GM18870 (cell line): Measurements from ENCODE around the gene OPCML.

Experiments used
- ATAC-seq: cut with Tn5 transposase; IDR thresholded peaks from one replicate; pipeline ENCODE4 v1.9.1; 2021; ENCODE audit warnings: moderate library complexity; ENCODE audit not compliant: unreplicated experiment

The OPCML gene

DNA sequence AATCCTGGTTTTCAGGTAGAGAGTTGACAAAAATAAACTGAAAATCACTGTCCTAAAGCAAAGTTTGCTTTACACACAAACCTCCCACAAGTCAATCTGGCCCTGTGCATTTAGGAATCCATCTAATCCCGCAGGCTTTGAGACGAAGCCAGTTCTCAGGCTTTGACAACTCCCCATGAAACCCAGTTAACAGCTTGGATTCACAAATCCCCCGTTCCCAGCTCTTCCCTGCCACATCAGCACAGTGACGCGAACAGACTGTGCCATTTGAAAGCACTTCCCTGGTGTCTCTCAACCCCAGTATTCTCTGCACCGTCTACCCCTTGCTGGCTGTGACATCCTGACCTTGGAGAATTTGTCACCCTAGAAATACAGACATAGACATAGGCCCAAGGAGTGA lies 117.8 kb downstream of the OPCML start:
- no peak for ATAC-seq

DNA sequence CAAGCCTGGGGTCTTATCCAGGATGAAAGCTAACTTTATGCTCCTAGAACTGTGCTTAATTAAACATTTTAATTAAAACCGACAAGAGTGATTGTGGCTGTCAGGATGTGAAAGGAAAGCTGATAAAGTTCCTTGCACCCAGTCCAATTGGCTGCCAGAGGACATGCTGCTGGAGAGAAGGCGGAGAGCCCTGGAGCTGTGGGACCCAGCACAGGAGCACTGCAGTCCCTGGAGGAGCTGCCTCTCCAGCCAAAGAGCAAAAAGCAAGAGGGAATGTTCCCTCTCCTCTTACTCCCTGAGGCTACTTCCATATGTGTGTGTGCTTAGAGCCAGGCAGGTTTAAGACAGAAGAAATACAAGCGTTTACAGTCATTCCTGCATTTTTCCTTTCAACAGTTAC lies 118.6 kb downstream of the OPCML start:
- ATAC-seq: no peak

DNA sequence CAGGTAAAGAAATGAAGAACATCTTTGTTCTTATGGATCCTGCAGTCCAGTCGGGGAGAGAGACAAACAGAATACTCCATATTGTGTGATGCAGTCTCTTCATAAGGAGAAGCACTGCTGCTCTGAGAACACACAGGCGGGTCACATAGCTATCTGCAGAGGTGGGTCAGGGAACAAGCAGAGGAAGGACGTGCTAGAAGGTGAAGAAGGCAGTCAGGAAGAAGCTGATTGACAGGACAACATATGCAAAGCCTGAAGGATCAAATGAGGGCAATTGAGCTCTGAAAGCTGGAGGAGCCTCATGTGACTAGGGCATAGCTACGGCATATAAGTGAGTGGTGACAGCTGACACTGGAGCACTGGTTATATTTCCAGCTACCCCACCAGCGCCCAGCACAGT lies 122.5 kb downstream of the OPCML start:
- no peak for ATAC-seq

DNA sequence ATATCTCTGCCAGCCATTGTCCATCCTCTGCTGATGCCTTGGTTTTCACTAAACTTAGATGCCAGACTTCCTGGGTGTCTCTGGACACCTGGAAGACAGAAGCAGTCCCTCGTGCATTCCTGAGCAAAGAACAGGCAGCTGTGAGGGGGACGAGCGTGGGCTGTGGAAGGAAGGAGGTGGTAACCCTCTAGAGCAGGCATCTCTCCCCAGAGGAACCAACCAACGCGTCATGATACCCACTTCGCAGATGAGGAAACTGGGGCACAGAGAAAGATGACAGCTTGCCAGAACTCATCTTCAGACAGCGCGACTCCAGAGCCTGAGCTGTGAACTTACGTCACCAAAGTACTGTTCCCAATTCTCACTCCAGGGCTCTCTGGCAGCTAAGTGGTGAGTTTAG lies 123.4 kb downstream of the OPCML start:
- ATAC-seq: no peak

DNA sequence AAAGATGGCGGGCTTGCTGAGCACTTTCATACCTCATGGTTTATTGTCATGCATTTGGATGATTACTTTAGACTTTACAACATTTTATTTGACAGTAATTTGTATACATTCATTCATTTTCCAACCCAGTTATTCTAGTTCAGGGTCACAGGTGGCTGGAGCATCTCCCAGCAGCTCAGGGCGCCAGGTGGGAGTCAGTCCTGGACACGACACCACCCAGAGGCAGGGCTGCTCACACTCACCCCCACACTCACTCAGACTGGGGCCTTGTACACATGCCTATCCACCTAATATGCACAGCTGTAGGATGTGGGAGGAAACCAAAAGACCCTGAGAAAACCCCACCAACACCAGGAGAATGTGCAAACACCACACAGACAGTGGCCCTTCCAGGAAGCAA lies 123.9 kb downstream of the OPCML start:
- no peak for ATAC-seq

DNA sequence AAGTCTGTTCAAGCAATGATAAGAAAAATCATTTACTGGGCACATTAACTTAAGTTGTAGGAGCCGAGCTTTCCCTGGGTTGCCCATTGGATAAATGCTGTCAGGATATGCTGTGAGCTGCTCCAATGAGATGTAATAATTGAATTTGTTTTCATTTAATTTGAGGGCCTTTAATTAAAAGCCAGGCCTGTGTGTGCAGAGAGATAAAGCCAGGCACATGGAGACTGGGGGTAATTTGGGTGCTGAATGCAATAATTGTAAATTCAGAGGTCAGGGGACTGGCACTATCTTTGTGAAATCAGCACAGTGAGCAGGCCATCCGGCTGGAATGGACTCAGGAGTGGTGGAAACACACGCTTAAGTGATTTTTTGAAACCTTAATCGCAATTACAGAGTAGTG lies 125.8 kb downstream of the OPCML start:
- no peak for ATAC-seq

DNA sequence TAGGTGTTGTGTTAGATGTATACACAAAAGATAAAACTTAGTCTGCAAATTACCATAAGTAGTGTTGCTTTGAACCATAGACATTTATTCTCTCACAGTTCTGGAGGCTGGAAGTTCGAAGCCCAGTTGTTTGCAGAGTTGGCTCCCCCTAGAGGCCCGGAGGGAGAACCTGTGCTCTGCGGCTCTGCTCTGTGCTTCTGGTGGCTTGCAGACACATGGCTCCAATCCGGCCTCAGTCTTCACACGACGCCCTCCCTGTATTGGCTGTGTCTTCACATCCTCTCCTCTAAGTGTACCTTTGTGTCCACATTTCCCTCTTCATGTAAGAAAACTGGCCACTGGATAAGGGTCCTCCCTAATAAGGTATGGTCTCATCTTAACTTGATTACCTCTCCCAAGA lies 128.4 kb downstream of the OPCML start:
- no peak for ATAC-seq

DNA sequence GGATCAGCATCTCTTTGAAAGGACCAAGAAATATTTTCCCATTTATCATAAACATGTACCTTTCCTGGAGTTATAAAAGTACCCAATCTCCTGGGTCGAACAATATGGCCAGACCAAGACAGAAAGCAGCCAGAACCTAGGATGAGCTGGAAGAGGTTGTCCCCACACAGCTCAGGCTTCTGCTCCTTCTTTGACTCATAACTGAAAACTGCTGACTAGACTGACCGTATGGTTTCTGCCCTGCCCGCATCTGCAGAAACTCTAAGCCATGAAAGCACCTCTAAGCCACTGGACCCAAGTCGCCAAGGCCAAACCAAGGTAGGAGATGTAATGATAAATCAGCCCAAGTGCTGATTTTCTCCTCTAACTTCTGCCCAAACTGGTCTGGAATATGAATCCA lies 129.8 kb downstream of the OPCML start:
- no peak for ATAC-seq

DNA sequence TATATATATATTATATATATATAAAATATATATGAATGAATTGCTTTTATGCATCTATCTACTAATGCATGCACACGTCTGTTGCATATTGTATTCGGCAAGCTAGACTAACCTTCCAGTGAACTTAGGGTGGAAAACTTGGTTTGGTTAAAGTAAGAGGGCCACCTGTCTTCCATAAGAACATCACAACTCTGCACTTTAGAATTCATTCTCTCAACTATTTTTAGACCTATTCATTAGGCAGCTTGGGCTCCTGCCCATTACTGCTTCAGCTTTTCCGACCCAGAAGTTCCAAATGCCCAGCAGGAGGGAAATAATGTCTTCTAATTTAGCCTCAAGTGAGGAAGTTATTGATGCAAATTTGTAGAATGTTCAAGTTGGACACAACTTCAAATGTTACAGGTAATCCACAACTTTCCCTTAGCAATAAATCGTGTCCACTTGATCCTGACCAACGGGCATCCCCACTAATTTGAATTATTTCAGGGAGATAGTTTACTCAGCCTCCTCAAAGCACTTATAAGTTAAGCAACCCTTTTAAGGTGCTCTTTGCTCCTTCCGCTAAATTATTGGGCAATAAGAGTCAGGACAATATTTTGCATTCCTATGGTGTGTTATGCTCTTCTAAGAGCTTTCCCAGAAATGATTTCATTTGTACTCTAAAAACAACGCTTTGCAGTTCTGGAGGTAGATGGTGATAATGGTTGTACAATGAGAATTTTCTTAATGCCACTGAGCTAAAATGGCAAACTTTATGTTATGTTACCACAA lies 132.3 kb downstream of the OPCML start:
- no peak for ATAC-seq

DNA sequence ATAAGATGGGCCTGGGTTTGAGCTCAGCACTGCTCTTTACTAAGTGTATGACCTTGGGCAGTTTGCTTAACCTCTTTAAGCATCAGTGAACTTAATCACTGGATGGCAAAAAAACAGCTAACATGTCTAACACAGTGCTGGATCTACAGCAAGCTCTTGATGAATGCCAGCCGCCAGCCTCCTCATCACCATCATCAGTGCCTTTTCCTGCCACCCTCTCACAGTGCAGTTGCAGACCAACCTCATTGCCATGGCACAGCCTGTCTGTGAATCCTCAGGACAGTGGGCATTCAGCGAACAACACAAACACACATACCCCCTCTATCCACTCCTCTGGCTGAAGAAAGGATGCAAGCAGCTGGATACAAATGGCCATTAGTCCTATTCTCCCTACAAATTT lies 133.0 kb downstream of the OPCML start:
- no peak for ATAC-seq

DNA sequence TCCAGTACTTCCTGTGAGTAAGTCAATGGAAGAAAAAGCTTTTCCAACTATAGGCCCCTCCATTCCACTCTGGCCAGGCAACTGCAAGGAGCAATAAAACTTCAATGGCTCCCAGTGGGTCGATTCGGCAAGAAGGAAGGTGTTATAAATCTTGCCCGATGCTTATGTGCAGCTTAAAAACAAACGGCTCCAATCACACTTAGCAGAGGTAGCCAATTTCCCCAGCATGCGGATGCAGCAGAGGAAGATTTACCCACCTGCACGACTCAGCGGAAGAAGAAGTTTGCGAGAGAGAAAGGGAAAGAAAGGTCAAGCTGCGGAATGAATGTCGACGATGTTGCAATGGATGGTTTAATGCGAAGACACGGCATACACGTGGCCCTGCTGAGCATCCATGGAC lies 141.5 kb downstream of the OPCML start:
- no peak for ATAC-seq

DNA sequence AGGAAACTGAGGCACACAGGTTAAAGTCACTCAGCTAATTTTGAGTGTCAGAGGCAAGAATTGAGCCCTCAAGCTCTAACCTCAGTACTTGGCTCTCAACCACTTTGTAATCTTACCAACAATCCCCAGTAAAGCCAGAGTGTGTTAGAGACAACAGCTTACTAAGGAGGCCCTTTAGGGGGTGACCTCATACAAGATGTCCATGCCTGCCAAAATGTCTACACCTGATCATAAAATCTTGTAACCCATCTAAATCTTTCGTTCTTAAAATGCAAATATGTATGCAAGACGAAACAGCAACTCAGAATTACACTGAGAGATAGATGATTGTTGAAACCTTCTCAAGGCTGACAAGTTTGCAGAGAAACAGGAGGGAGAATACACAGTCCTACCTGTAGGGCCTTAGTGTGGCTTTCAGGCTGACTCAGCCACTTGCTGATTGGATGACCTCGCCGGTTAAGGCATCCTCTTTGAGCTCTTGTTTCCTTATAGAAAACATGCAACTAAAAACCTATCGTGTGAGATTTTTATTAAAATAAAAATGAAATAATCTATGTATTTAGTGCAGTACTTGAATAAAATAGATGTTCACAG lies 143.2 kb downstream of the OPCML start:
- ATAC-seq: no peak

DNA sequence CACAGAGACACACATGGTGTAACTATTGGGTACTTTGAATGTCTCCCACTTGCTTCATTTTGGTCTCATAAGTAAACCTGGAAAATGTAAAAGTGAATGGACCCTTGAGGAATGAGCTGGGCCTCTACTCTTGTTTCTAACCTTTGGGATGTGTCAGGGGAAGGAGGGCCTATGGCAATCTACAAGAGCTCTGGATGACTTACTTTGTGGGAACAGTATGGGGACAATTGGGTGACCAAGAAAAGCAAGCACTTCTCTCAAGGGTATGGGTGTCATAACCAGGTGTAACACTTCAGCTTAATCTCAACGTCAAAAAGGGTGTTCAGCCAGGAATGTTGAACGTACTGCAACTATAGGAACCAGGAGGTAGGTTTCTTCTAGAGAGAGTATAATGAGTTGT lies 144.0 kb downstream of the OPCML start:
- no peak for ATAC-seq

DNA sequence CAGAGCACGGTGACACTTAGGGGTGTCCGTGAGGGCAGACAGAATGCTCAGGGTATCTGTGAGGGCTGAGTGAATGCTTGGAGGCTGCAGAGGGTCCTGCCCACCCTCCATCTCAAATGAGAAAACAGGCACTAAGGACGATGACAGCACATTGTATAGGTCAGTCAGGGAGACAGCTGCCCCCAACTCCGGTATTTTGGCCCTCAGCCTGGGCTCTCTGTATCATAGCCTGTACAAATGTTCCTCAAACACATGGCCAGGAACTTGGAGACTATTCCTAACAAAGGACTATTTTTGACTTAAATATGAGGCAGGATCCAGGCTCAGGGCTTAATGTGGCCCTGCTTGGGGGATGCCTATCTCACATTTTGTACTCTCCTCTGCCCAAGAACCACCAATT lies 145.4 kb downstream of the OPCML start:
- no peak for ATAC-seq

DNA sequence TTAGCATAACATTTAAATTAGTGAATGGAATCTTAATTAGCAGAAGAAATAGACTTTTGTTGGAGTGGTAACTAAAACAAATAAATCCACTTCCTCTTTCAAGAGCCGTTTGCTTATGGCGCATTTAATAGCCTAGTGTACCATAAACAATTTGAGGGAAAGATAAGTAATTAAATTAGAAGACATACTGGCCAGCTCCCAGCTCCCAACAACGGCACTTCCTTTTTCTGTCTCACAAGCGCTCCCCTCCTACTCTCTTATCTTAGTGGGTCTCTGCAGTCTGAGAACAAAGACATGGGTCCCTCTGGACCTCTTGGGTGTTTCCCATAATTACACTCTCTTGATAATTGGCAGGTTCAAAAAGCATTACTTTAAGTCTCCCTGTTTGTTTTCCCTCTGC lies 146.0 kb downstream of the OPCML start:
- no peak for ATAC-seq

DNA sequence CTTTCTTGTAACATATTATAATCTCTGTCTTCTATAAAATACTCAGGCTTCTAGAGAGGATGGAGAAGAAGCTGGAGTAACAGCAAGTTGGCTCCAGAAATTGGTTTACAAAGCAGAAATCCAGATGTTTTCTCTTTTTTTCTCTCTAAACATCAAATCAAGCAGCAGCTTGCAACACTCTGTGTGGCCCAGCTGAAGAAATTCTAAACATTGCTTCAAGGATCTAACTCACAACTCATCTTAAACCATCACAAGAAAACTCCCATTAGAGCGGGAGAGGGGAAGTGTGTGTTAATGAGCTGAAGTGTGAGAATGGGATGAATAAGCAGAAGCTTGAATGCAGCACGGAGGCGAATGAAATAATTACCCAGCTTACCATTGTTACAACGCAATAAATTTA lies 146.5 kb downstream of the OPCML start:
- ATAC-seq: no peak

DNA sequence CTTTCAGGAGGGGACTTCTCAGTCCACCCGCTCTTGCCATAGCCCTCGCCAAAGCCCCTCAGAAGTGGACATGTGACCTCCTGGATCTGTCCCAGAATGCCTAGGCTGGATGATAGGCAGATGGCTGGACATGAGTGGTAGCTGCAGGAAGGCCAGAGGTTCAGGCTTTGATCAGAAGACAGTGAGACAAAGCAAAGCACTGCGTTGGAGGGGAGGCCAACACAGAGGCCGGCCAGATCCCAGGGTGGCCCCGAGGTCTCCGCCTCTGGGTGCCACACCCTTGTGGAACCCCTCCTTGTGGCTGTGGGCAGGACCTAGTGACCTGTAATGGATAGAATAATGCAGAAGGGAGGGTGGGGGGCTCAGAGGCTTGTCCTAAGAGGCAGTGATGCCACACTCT lies 147.6 kb downstream of the OPCML start:
- no peak for ATAC-seq

DNA sequence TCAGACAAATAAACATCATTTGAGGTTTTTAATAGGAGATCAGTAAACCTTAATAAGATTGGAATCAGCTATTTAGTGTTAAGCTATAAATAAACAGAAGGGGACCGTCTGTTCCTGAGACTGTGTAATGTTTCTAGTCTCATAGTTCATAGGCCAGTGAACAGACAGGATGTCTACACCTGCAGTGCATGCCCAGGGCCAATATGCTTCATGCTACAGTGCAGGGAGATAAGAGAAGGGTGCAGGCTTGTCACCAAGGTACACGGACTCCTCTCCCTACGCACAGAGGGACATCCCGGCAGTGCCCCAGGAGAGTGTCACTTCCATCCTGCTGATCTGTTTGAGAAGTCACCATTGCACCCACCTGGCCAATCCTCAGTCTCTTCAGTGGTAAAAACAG lies 148.6 kb downstream of the OPCML start:
- ATAC-seq: no peak

DNA sequence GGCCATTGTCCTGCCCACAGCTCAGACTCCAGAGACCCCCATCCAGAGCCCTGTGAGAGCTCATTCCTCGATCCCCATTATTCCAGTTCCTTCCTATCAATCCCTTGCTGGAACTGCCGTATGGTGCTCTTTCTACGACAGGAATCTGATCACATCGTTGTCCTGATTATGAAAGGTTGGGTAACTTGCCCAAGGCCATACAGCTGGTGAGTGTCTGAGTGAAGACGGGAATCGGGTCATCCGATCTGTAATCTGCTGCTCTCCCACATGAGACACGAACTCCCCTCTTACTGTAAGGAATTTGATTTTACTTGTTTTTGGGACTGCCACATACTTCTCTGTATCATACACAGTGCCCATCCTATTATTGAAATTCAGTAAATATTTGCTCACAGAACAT lies 149.1 kb downstream of the OPCML start:
- no peak for ATAC-seq

DNA sequence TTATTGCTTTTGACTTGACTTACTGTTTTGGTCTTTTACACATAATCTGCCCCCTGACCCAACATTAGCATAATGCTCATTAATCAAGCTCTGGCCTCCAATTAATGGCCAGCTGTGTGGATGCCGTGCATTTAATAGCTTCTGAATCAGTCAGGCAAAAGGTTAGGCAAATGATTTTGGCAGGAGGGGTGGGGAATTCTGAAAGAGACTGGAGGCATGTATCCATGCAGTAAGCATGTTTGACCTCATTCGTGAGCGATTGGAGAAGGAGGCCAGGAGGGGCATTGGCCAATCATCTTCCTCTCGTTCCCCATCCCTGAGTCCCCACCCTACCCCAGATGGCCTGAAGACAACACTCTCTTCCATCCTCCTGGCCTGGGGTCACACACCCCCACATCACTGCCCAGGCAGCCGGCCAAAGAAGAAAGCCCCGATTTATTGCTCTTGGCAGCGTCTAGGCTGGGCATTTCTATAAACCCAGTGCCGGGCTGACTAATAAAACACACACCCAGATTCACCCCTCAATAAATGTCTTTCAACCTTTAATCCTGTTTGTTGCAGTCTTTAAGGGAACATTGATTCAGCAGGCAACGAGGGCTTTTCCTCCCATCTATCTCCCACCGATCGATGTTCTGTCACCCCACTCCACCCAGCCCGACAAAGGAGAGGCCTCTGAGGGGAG lies 150.0 kb downstream of the OPCML start:
- ATAC-seq: no peak

DNA sequence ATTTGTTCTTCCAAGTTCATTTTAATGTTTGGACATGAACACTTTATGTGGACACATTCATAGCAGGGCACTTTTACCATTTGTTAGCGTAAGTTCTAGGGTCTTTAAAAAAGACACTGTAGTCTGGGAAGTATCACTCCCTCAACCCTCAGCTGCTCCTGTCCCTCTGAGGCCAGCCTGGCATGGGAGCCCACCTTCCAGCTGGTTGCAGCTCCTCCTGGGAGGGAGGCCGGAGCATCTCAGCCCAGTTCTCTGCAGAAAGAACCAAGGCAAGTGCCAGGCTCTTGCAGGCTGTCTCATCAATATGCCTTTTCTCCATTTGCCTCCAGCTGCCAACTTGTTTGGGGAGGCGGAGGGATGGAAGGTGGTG lies 150.6 kb downstream of the OPCML start:
- ATAC-seq: no peak

DNA sequence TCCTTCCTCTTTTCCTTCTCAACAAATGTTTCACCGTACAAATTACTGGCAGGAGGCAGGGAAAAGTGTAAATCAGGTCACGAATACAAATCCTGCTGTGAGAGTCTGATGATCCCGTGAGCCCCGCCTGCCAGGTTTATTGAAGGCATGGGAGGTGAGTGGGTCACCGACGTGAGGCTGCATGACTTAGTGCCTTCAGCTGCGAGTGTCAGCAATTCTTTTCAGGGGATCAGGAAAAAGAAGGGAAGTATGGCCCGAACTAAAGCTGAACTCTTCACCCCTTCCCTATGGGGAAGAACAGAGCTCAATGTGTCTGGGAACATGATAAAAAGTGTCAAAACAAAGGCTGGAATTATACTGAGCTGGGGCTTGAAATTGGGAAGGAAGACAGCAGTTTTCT lies 166.2 kb downstream of the OPCML start:
- ATAC-seq: no peak

DNA sequence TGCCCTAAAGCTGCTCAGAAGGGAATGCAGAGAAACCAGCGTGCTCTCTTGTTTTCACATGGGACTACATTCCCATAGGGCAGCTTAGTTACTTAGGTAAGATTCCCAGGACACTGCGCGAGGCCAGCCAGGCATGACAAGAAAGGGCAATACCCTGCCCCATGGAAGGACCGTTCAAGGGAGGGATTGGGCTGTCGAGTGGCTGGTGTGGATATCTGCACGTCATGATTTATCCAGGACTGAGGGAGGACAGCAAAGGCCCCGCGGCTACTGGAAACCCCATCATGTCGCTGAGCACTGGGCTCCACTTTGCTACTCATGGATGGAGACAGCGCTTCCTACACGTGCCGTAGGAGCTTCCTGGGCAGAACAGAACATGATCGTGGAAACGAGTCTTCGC lies 169.4 kb downstream of the OPCML start:
- no peak for ATAC-seq
